ENCODE results near the gene PRXL2C. TPM values are rescaled to one million over a fixed set of nuclear protein-coding genes. Genes with fewer than 3 reads are reported as not detected.

Gene PRXL2C
- total and polyA plus RNA-seq, 2 of the 13 experiments (the other 11 are each of a cell fraction or from before 2014, with no cell fraction given): 11.0 to 13.2 TPM

DNA sequence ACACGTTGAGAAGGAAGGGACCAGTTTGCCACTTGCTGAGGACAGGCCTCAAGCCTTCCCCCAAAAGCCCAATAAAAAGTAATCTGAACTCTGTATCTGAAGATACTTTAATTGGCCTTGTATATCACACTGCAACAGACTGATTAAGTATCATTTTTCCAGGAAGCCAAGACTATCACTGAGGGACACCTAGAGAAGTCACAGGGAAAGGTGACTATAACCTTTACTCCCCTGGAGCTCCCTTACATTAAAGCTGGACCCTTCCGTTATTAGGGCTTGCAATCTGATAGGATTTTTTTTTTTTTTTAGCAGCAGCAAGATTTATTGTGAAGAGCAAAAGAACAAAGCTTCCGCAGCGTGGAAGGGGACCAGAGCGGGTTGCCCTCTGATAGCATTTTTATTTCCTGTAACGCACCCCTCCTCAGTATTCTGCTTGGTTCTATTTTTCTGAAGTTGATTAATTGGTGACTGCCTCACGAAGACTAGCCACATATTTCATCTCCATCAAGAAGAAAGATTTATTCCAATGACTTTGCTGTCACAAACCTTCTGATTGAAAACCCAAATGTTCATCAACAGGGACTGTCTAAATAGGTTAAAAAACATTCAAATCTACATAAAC, 38.2 kb downstream of the PRXL2C start:
- in situ Hi-C loops (cut with HindIII; ENCODE audit: extremely low pct_ligation_motif_present, low pct_unique_long_range_greater_than_20kb) (no loop called here), intact Hi-C loops (cut with micrococcal nuclease; ENCODE audit: unreplicated experiment) (loop anchor here (5.0 kb wide), 2 partner anchors 35 to 165 kb away; partner anchors contain the start of gene HABP4)
- Histone ChIP-seq H3K9me3 (ENCODE audit: low read length) (no peaks in the 10 kb centered on the region), H2AFZ (ENCODE audit: low read length) (no peak overlapping the region), H3K36me3 (replicated peaks in 1 of 2; ENCODE audit: control insufficient read depth in 1 of 2, insufficient read depth in 2 of 2, low read length in 2 of 2) (no peaks in the 10 kb centered on the region), H3K27ac (ENCODE audit: extremely low read length, insufficient read depth, low read length) (no peak overlapping the region), H3K79me2 (ENCODE audit: insufficient read depth, low read length) (peaks cover 68% of the 10 kb centered on the region), H4K20me1 (ENCODE audit: insufficient read depth, low read length) (peaks cover 26% of the 10 kb centered on the region), H3K4me2 (ENCODE audit: low read depth, low read length) (peak overlapping the region; percentile 82), H3K9ac (ENCODE audit: insufficient read depth, low read depth, low read length) (peak overlapping the region; percentile 83; the same call in 1 of the 2 replicates), H3K4me3 (replicated peaks in 1 of 3; ENCODE audit: insufficient read depth in 1 of 3, low read depth in 2 of 3, low read length in 3 of 3) (peak overlapping the region; percentile 85 to 89 (median 87); a peak in 5 of 6 replicates), H3K27me3 (ENCODE audit: control insufficient read depth in 1 of 2, insufficient read depth in 2 of 2, low read length in 2 of 2) (no peaks in the 10 kb centered on the region; a peak in 1 of 5 replicates), H3K4me1 (ENCODE audit: insufficient read depth, low read length) (peaks cover 60% of the 10 kb centered on the region)
- FAIRE-seq: no peak
- TF ChIP-seq ZMAT3 (CRISPR knock-in tag; conservative IDR thresholded peaks at IDR 0.05) (no peak), CHCHD3 (CRISPR knock-in tag; IDR thresholded peaks at IDR 0.05) (no peak), RBM39 (IDR thresholded peaks at IDR 0.05; ENCODE audit: low read depth, low read length, poor library complexity, severe bottlenecking) (no peak), CBFB (CRISPR knock-in tag; IDR thresholded peaks at IDR 0.05) (no peak), SCMH1 (CRISPR knock-in tag; IDR thresholded peaks at IDR 0.05; ENCODE audit: borderline replicate concordance) (no peak), THYN1 (CRISPR knock-in tag; IDR thresholded peaks at IDR 0.05; ENCODE audit: borderline replicate concordance, low read depth) (no peak)
- WGBS (ENCODE audit: low lambda C conversion rate): 78% methylated on average over 7 of the region's 7 CpGs
- ChIA-PET POLR2A (no interaction called here), CTCF (ENCODE audit: low intra/inter-chr PET ratio, low total read pairs) (no interaction called here)
- no peak for ATAC-seq
- BruUV-seq (replicated peaks): no TSS peak
- no peak for DNase-seq (ENCODE audit: low spot score)

GRCh38 chr9:96615411-96615810, 39.7 kb downstream of the PRXL2C start:
- H3K27me3 ChIP-seq (ENCODE audit: control insufficient read depth in 1 of 2, insufficient read depth in 2 of 2, low read length in 2 of 2): no peaks in the 10 kb centered on the region; a peak in 1 of 5 replicates
- ATAC-seq (no peak), FAIRE-seq (no peak), DNase-seq (ENCODE audit: low spot score) (no peak)
- H4K20me1 ChIP-seq (ENCODE audit: insufficient read depth, low read length): peaks cover 29% of the 10 kb centered on the region
- H3K4me3 ChIP-seq (replicated peaks in 1 of 3; ENCODE audit: insufficient read depth in 1 of 3, low read depth in 2 of 3, low read length in 3 of 3): no peak overlapping the region
- H2AFZ ChIP-seq (ENCODE audit: low read length): no peak overlapping the region
- H3K79me2 ChIP-seq (ENCODE audit: insufficient read depth, low read length): peaks cover 83% of the 10 kb centered on the region
- WGBS (ENCODE audit: low lambda C conversion rate): 91% methylated on average over 6 of the region's 6 CpGs
- H3K9me3 ChIP-seq (ENCODE audit: low read length): no peaks in the 10 kb centered on the region
- in situ Hi-C loops (cut with HindIII; ENCODE audit: extremely low pct_ligation_motif_present, low pct_unique_long_range_greater_than_20kb) (no loop called here), intact Hi-C loops (cut with micrococcal nuclease; ENCODE audit: unreplicated experiment) (loop anchor here (5.0 kb wide), 2 partner anchors 37 to 163 kb away; partner anchors contain the start of gene HABP4)
- CTCF ChIA-PET (ENCODE audit: low intra/inter-chr PET ratio, low total read pairs): no interaction called here
- no peaks in the 10 kb centered on the region for H3K36me3 ChIP-seq (replicated peaks in 1 of 2; ENCODE audit: control insufficient read depth in 1 of 2, insufficient read depth in 2 of 2, low read length in 2 of 2)
- no peak overlapping the region for H3K4me2 ChIP-seq (ENCODE audit: low read depth, low read length)
- POLR2A ChIA-PET: no interaction called here
- no peak for TF ChIP-seq ZFP62 (CRISPR knock-in tag; IDR thresholded peaks at IDR 0.05)
- peak; percentile 55; the same call in 1 of the 2 replicates for TF ChIP-seq ZNF7 (CRISPR knock-in tag; IDR thresholded peaks at IDR 0.05)
- BruUV-seq (replicated peaks): no TSS peak
- H3K4me1 ChIP-seq (ENCODE audit: insufficient read depth, low read length): peaks cover 69% of the 10 kb centered on the region
- no peak overlapping the region for H3K27ac ChIP-seq (ENCODE audit: extremely low read length, insufficient read depth, low read length)
- no peak overlapping the region for H3K9ac ChIP-seq (ENCODE audit: insufficient read depth, low read depth, low read length)
